HepG2 (cell line): Measurements from ENCODE around the gene STAB2. TPM values are rescaled to one million over a fixed set of nuclear protein-coding genes. Genes with fewer than 3 reads are reported as not detected.

Source experiments
- ATAC-seq: fragments of 200-7000 bp; cut with Tn5 transposase; 3 replicates; pipeline ENCODE4 v1.9.1; 2020; ENCODE audit warnings: mild to moderate bottlenecking, moderate library complexity
- BruUV-seq: library from RNA; stranded (reverse); fragments of 400-500 nt; replicated peaks from 2 replicates; lab custom pipeline; 2021; lab: Mats Ljungman, UMichigan
- CTCF ChIA-PET: fragments of 300-600 bp; formaldehyde crosslinking; extraction: SDS; loops from one replicate; lab custom pipeline; 2021; ENCODE audit warnings: low total read pairs, inconsistent platforms, low intra/inter-chr PET ratio; lab: Yijun Ruan, JAX
- POLR2A ChIA-PET: fragments of 350-600 bp; sonication (Branson Sonifier 250); formaldehyde crosslinking; loops from one replicate; lab custom pipeline; 2020; ENCODE audit warnings: antibody characterized with exemption, inconsistent platforms; lab: Yijun Ruan, JAX
- DNase-seq: peaks from one replicate; pipeline ENCODE4 v3.0.0-alpha.2; 2015; ENCODE audit warnings: low spot score
- FAIRE-seq: peaks from 3 replicates; lab custom pipeline; 2011; peaks lifted over from hg19 to GRCh38; lab: Jason Lieb, UNC
- H2AFZ ChIP-seq: one replicate; pipeline ENCODE4 v1.6.1; 2011; ENCODE audit warnings: low read length, inconsistent platforms
- H3K27ac ChIP-seq: fragments of 300-600 bp; 3 replicates; pipeline ENCODE4 v1.8.0; 2011; ENCODE audit warnings: mixed run types, mild to moderate bottlenecking, mixed read lengths, low read length, inconsistent platforms; ENCODE audit not compliant: insufficient read depth; ENCODE audit errors: extremely low read length
- H3K27me3 ChIP-seq, 2 experiments: fragments of 200-600 bp in 1 of 2; 2 replicates in 1 of 2; 3 replicates in 1 of 2; pipeline versions ENCODE4 v1.6.0 to v1.8.0; 2011; ENCODE audit warnings: low read length in 2 of 2, mild to moderate bottlenecking in 2 of 2, moderate library complexity in 2 of 2, inconsistent platforms in 1 of 2; ENCODE audit not compliant: insufficient read depth in 2 of 2, control insufficient read depth in 1 of 2
- H3K36me3 ChIP-seq, 2 experiments: fragments of 200-600 bp in 1 of 2; replicated peaks in 1 of 2; 2 replicates in 1 of 2; 3 replicates in 1 of 2; pipeline versions ENCODE4 v1.5.1 to v1.8.0; 2011; ENCODE audit warnings: low read length in 2 of 2, inconsistent platforms in 1 of 2; ENCODE audit not compliant: insufficient read depth in 2 of 2, control insufficient read depth in 1 of 2
- H3K4me1 ChIP-seq: 2 replicates; pipeline ENCODE4 v1.5.1; 2012; ENCODE audit warnings: low read length, inconsistent platforms; ENCODE audit not compliant: insufficient read depth
- H3K4me2 ChIP-seq: 2 replicates; pipeline ENCODE4 v1.6.0; 2011; ENCODE audit warnings: low read depth, low read length, inconsistent platforms
- H3K4me3 ChIP-seq, 3 experiments: fragments of 200-600 bp in 1 of 3; sonication (generic), shearing (Covaris generic) in 1 of 3; replicated peaks in 1 of 3; 2 replicates each; pipeline ENCODE4 v1.5.1; 2011 to 2016; ENCODE audit warnings: low read length in 3 of 3, inconsistent platforms in 2 of 3, low read depth in 2 of 3, mild to moderate bottlenecking in 2 of 3, control low read depth in 1 of 3, mixed read lengths in 1 of 3; ENCODE audit not compliant: insufficient read depth in 1 of 3
- H3K79me2 ChIP-seq: one replicate; pipeline ENCODE4 v1.6.1; 2011; ENCODE audit warnings: low read length, inconsistent platforms; ENCODE audit not compliant: insufficient read depth
- H3K9ac ChIP-seq: 2 replicates; pipeline ENCODE4 v1.6.0; 2011; ENCODE audit warnings: mild to moderate bottlenecking, low read depth, low read length, inconsistent platforms; ENCODE audit not compliant: insufficient read depth
- H3K9me3 ChIP-seq: 2 replicates; pipeline ENCODE4 v1.5.1; 2012; ENCODE audit warnings: mild to moderate bottlenecking, low read length
- H4K20me1 ChIP-seq: 2 replicates; pipeline ENCODE4 v1.6.0; 2011; ENCODE audit warnings: inconsistent platforms, mild to moderate bottlenecking, low read length, moderate library complexity; ENCODE audit not compliant: insufficient read depth
- AGO1 ChIP-seq: fragments of 200-400 bp; formaldehyde crosslinking; IDR thresholded peaks from 2 replicates; pipeline ENCODE4 v1.6.1; 2017; ENCODE audit warnings: mild to moderate bottlenecking, low read depth, low read length, moderate library complexity; ENCODE audit not compliant: poor library complexity, severe bottlenecking
- ARID2 ChIP-seq: sonication (generic); formaldehyde crosslinking; IDR thresholded peaks from 2 replicates; pipeline ENCODE4 v1.8.1; 2022; ENCODE audit warnings: mild to moderate bottlenecking, missing genetic modification reagents, borderline replicate concordance
- GFI1 ChIP-seq: sonication (generic); formaldehyde crosslinking; IDR thresholded peaks from 2 replicates; pipeline ENCODE4 v1.5.0; 2020; ENCODE audit warnings: missing genetic modification reagents, mild to moderate bottlenecking, borderline replicate concordance
- HNF4A ChIP-seq: sonication (generic); formaldehyde crosslinking; IDR thresholded peaks from 2 replicates; pipeline ENCODE4 v1.4.0; 2020; ENCODE audit warnings: missing genetic modification reagents
- MAFK ChIP-seq, 2 experiments: IDR thresholded peaks in 1 of 2; conservative IDR thresholded peaks in 1 of 2; 2 replicates each; pipeline ENCODE4 v1.6.1; 2011; ENCODE audit warnings: improper control_type of control experiment in 2 of 2, low read length in 2 of 2
- MYC ChIP-seq: sonication (generic); formaldehyde crosslinking; IDR thresholded peaks from 2 replicates; pipeline ENCODE4 v1.9.0; 2021; ENCODE audit warnings: missing genetic modification reagents, borderline replicate concordance
- NR2F1 ChIP-seq, 2 experiments: fragments of 450-650 bp in 1 of 2; formaldehyde crosslinking in 1 of 2; IDR thresholded peaks; 2 replicates each; pipeline versions ENCODE4 v1.5.0 to v1.6.1; 2016 to 2020; ENCODE audit warnings: mild to moderate bottlenecking in 1 of 2, missing compliant biosample characterization in 1 of 2, missing genetic modification reagents in 1 of 2, moderate library complexity in 1 of 2
- NR2F6 ChIP-seq, 2 experiments: IDR thresholded peaks; 2 replicates each; pipeline ENCODE4 v1.6.1; 2016; ENCODE audit warnings: antibody characterized with exemption in 1 of 2, mild to moderate bottlenecking in 1 of 2
- RXRB ChIP-seq: IDR thresholded peaks from 2 replicates; pipeline ENCODE4 v1.6.1; 2016; ENCODE audit warnings: borderline replicate concordance, missing genetic modification reagents, missing compliant biosample characterization
- ZFP62 ChIP-seq: sonication (generic); formaldehyde crosslinking; IDR thresholded peaks from 2 replicates; pipeline ENCODE4 v1.4.0; 2020; ENCODE audit warnings: missing genetic modification reagents
- ZNF143 ChIP-seq: sonication (generic); formaldehyde crosslinking; IDR thresholded peaks from 2 replicates; pipeline ENCODE4 v1.4.0; 2020; ENCODE audit warnings: missing genetic modification reagents
- ZNF451 ChIP-seq: sonication (generic); formaldehyde crosslinking; IDR thresholded peaks from 2 replicates; pipeline ENCODE4 v1.5.0; 2020; ENCODE audit warnings: mild to moderate bottlenecking, missing genetic modification reagents
- ZNF557 ChIP-seq: sonication (generic); formaldehyde crosslinking; IDR thresholded peaks from 2 replicates; pipeline ENCODE4 v1.4.0; 2020; ENCODE audit warnings: missing genetic modification reagents
- ZNF567 ChIP-seq: sonication (generic); formaldehyde crosslinking; IDR thresholded peaks from 2 replicates; pipeline ENCODE4 v1.8.1; 2023; ENCODE audit warnings: mild to moderate bottlenecking, missing genetic modification reagents, borderline replicate concordance
- ZNF883 ChIP-seq: sonication (generic); formaldehyde crosslinking; IDR thresholded peaks from 2 replicates; pipeline ENCODE4 v1.5.1; 2020; ENCODE audit warnings: mild to moderate bottlenecking, missing genetic modification reagents; ENCODE audit errors: not compliant biosample characterization
- WGBS: methylation state at CpG from one replicate; pipeline ENCODE4 v1.1.6; 2017; ENCODE audit warnings: low lambda C conversion rate; 5-methylcytosine and 5-hydroxymethylcytosine counted together
- in situ Hi-C: cut with HindIII; loops from 2 replicates; pipeline ENCODE4 v1.10.0; 2017; ENCODE audit warnings: low pct_unique_long_range_greater_than_20kb; ENCODE audit not compliant: extremely low pct_ligation_motif_present
- intact Hi-C: fragments of 100-400 bp; cut with micrococcal nuclease; formaldehyde crosslinking; loops from one replicate; pipeline ENCODE4 v1.10.0; 2022; ENCODE audit not compliant: unreplicated experiment
- polyA plus RNA-seq, 8 experiments: library from polyadenylated mRNA; depleted of rRNA in 3 of 8; stranded (reverse) in 7 of 8; unstranded in 1 of 8; fragments of >200 nt; fragmentation: Illumina TruSeq in 4 of 8; extraction: Trizol in 4 of 8; gene quantifications; 2 replicates each; pipeline versions ENCODE4 v1.2.1 to v1.2.3, GENCODE V29; 2011 to 2016; ENCODE audit warnings: low read depth in 4 of 8, missing spikeins in 1 of 8, mixed read lengths in 1 of 8; ENCODE audit not compliant: insufficient read depth in 1 of 8
- total RNA-seq, 5 experiments: library from RNA; depleted of rRNA; stranded (reverse); fragments of >200 nt; fragmentation: Illumina TruSeq; extraction: Trizol; gene quantifications; 2 replicates each; pipeline ENCODE4 v1.2.3, GENCODE V29; 2016; ENCODE audit warnings: low read depth in 1 of 5
- TF ChIP-seq, protein P1 (sequence below): sonication (generic); formaldehyde crosslinking; IDR thresholded peaks from 2 replicates; pipeline ENCODE4 v1.8.1; 2023; ENCODE audit warnings: mild to moderate bottlenecking, missing genetic modification reagents

Gene STAB2
- total and polyA plus RNA-seq, 2 of the 13 experiments (the other 11 are each of a cell fraction or from before 2014, with no cell fraction given) = not detected

DNA sequence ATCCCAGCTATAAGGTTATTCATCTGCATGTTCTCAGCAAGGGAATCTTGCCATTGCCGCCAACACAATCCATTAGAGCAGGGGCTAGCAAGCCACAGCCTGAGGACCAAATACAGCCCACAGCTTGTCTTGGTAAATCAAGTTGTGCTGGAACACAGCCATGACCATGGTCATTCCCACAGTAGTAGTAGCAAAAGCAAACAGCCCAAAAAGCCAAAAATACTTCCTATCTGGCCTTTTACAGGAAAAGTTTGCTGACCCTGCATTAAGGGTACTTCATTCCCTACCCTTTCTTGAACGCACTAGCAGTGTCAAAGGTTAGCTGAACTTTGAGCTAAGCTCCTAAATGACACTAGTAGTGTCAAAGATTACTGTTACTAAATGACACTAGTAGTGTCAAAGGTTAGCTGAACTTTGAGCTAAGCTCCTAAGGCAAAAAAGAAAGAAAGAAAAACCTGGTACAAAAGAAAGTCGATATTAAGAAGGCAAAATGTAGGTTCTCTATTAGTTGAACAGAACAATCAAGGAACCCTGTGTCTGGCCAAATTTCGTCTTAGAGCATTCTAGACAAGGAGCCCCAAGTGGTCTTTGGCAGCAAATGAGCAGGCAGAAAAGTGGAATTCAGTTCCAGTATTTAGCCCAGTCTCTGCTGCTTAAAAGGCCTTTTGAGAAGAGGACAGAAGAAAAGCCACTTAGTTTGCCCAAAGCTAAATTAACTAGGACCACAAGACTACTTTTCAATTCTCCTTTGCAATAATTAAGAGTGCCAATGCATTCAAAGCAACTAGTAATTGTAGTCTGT, 186.2 kb downstream of the STAB2 start:
- ATAC-seq (no peak), FAIRE-seq (no peak), DNase-seq (no peak)
- peak overlapping the region; percentile 21 for H3K27ac ChIP-seq
- WGBS = 78% methylated on average over 4 of the region's 4 CpGs
- H3K36me3 ChIP-seq = peaks cover 7 to 20% of the 10 kb centered on the region in 2 experiments; a peak in 4 of 5 replicates
- in situ Hi-C loops = loop anchor here (10.0 kb wide), 1 partner anchor 91 kb away; no protein-coding TSS in a partner anchor
- no peak overlapping the region for H3K4me3 ChIP-seq
- peaks cover 9% of the 10 kb centered on the region; the same call in 1 of the 2 replicates for H3K4me1 ChIP-seq
- intact Hi-C loops = loop anchor here (10.0 kb wide), 1 partner anchor 161 kb away; the partner anchor contains the start of gene HSP90B1
- no peak overlapping the region for H3K9ac ChIP-seq
- H4K20me1 ChIP-seq = no peaks in the 10 kb centered on the region
- no peaks in the 10 kb centered on the region for H3K9me3 ChIP-seq
- POLR2A ChIA-PET = no interaction called here
- CTCF ChIA-PET = no interaction called here
- BruUV-seq = no TSS peak
- no peak overlapping the region for H2AFZ ChIP-seq
- TF ChIP-seq RXRB (no peak), ZNF567 (CRISPR knock-in tag) (no peak), MAFK (conservative IDR thresholded peaks at IDR 0.05 in 1 of 2, IDR thresholded peaks at IDR 0.05 in 1 of 2; ENCODE audit: low read length in 2 of 2) (peak; percentile 54 to 75), ZFP62 (no peak), ZNF883 (CRISPR knock-in tag) (no peak), NR2F6 (IDR thresholded peaks at IDR 0.05) (peak; percentile 54), NR2F6 (CRISPR knock-in tag; IDR thresholded peaks at IDR 0.05) (peak; percentile 35; the same call in 1 of the 2 replicates), ZNF451 (CRISPR knock-in tag) (no peak), MYC (no peak), ZNF557 (CRISPR knock-in tag) (no peak), HNF4A (peak; percentile 57; the same call in 1 of the 2 replicates), GFI1 (CRISPR knock-in tag) (no peak), AGO1 (no peak), ARID2 (CRISPR knock-in tag) (no peak), ZNF143 (CRISPR knock-in tag) (no peak), NR2F1 (CRISPR knock-in tag; IDR thresholded peaks at IDR 0.05) (peak in 1 of 2 experiments; percentile 72; a peak in 2 of 4 replicates)
- TF ChIP-seq, protein P1, sequence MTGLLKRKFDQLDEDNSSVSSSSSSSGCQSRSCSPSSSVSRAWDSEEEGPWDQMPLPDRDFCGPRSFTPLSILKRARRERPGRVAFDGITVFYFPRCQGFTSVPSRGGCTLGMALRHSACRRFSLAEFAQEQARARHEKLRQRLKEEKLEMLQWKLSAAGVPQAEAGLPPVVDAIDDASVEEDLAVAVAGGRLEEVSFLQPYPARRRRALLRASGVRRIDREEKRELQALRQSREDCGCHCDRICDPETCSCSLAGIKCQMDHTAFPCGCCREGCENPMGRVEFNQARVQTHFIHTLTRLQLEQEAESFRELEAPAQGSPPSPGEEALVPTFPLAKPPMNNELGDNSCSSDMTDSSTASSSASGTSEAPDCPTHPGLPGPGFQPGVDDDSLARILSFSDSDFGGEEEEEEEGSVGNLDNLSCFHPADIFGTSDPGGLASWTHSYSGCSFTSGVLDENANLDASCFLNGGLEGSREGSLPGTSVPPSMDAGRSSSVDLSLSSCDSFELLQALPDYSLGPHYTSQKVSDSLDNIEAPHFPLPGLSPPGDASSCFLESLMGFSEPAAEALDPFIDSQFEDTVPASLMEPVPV (CRISPR knock-in tag) = no peak
- no peak overlapping the region for H3K4me2 ChIP-seq
- no peaks in the 10 kb centered on the region for H3K27me3 ChIP-seq
- H3K79me2 ChIP-seq = no peaks in the 10 kb centered on the region
